HEK293 (cell line): ENCODE data around the gene ABCF2.
A peak's percentile ranks its signal among the peaks of the same experiment; 100 is the strongest.

Experiments used
- CTCF ChIA-PET: fragments of 350-600 bp; formaldehyde crosslinking; extraction: SDS; loops from one replicate; lab custom pipeline; 2021; ENCODE audit warnings: antibody characterized with exemption; lab: Yijun Ruan, JAX
- POLR2A ChIA-PET: fragments of 300-600 bp; formaldehyde crosslinking; extraction: SDS; loops from one replicate; lab custom pipeline; 2020; ENCODE audit warnings: antibody characterized with exemption, inconsistent platforms; lab: Yijun Ruan, JAX
- H3K27ac ChIP-seq: fragments of 200-500 bp; sonication (Bioruptor generic); 2 replicates; pipeline ENCODE4 v1.5.1; 2014; ENCODE audit warnings: low read depth, low read length, control low read depth, inconsistent platforms; ENCODE audit errors: extremely low read depth
- H3K36me3 ChIP-seq, 2 experiments: fragments of 200-500 bp in 1 of 2; sonication (Bioruptor generic) in 1 of 2; 1 replicate in 1 of 2; 2 replicates in 1 of 2; pipeline ENCODE4 v1.5.1; 2014 to 2017; ENCODE audit warnings: inconsistent platforms in 2 of 2, low read length in 2 of 2; ENCODE audit not compliant: control insufficient read depth in 2 of 2, insufficient read depth in 1 of 2
- H3K4me1 ChIP-seq: fragments of 200-500 bp; sonication (Bioruptor generic); 2 replicates; pipeline ENCODE4 v1.5.1; 2014; ENCODE audit warnings: mild to moderate bottlenecking, low read length, inconsistent platforms; ENCODE audit not compliant: control insufficient read depth, insufficient read depth
- H3K4me3 ChIP-seq: 2 replicates; pipeline ENCODE4 v1.5.1; 2011; ENCODE audit warnings: low read depth, mild to moderate bottlenecking, control low read depth, low read length, moderate library complexity
- H3K9me3 ChIP-seq: fragments of 200-500 bp; sonication (Bioruptor generic); 2 replicates; pipeline ENCODE4 v1.5.1; 2014; ENCODE audit warnings: low read depth, low read length, inconsistent platforms; ENCODE audit not compliant: control insufficient read depth, insufficient read depth
- GLI2 ChIP-seq: fragments of 450-650 bp; formaldehyde crosslinking; IDR thresholded peaks from 2 replicates; pipeline ENCODE4; 2017; ENCODE audit warnings: missing biosample characterization, missing genetic modification characterization, low read depth, borderline replicate concordance
- GLI4 ChIP-seq: fragments of 450-650 bp; formaldehyde crosslinking; IDR thresholded peaks from 2 replicates; pipeline ENCODE4 v1.5.1; 2016; ENCODE audit warnings: missing biosample characterization, missing genetic modification characterization
- KLF1 ChIP-seq: fragments of 450-650 bp; formaldehyde crosslinking; IDR thresholded peaks from 2 replicates; pipeline ENCODE4 v1.5.1; 2016; ENCODE audit warnings: missing biosample characterization, missing genetic modification characterization
- PRDM1 ChIP-seq: fragments of 450-650 bp; formaldehyde crosslinking; IDR thresholded peaks from 2 replicates; pipeline ENCODE4; 2016; ENCODE audit warnings: missing biosample characterization, missing genetic modification characterization
- WT1 ChIP-seq: fragments of 450-650 bp; formaldehyde crosslinking; IDR thresholded peaks from 2 replicates; pipeline ENCODE4 v1.5.1; 2016; ENCODE audit warnings: missing biosample characterization, missing genetic modification characterization
- ZBTB7A ChIP-seq: fragments of 450-650 bp; formaldehyde crosslinking; IDR thresholded peaks from 2 replicates; pipeline ENCODE4 v1.5.1; 2016; ENCODE audit warnings: low read depth, missing biosample characterization, missing genetic modification characterization
- ZIC2 ChIP-seq: fragments of 450-650 bp; formaldehyde crosslinking; IDR thresholded peaks from 2 replicates; pipeline ENCODE4 v1.5.1; 2016; ENCODE audit warnings: missing biosample characterization, missing genetic modification characterization
- ZNF2 ChIP-seq: fragments of 450-650 bp; formaldehyde crosslinking; IDR thresholded peaks from 2 replicates; pipeline ENCODE4 v1.5.1; 2016; ENCODE audit warnings: missing biosample characterization, missing genetic modification characterization
- ZNF311 ChIP-seq: fragments of 450-650 bp; formaldehyde crosslinking; IDR thresholded peaks from 2 replicates; pipeline ENCODE4 v1.5.1; 2017; ENCODE audit warnings: missing biosample characterization, missing genetic modification characterization, borderline replicate concordance
- ZNF324 ChIP-seq: fragments of 450-650 bp; formaldehyde crosslinking; IDR thresholded peaks from 2 replicates; pipeline ENCODE4 v1.5.1; 2016; ENCODE audit warnings: missing biosample characterization, missing genetic modification characterization
- ZNF354C ChIP-seq: fragments of 450-650 bp; formaldehyde crosslinking; IDR thresholded peaks from 2 replicates; pipeline ENCODE4 v1.5.1; 2016; ENCODE audit warnings: missing biosample characterization, missing genetic modification characterization, low read depth, borderline replicate concordance
- ZNF366 ChIP-seq: fragments of 450-650 bp; formaldehyde crosslinking; conservative IDR thresholded peaks from 2 replicates; pipeline ENCODE4 v1.5.1; 2016; ENCODE audit warnings: missing biosample characterization, missing genetic modification characterization
- ZNF391 ChIP-seq: fragments of 450-650 bp; formaldehyde crosslinking; IDR thresholded peaks from 2 replicates; pipeline ENCODE4 v1.5.1; 2016; ENCODE audit warnings: low read depth, missing biosample characterization, missing genetic modification characterization, borderline replicate concordance
- ZNF394 ChIP-seq: fragments of 450-650 bp; formaldehyde crosslinking; IDR thresholded peaks from 2 replicates; pipeline ENCODE4 v1.5.1; 2016; ENCODE audit warnings: missing biosample characterization, missing genetic modification characterization, mild to moderate bottlenecking, moderate library complexity, borderline replicate concordance
- ZNF514 ChIP-seq: fragments of 450-650 bp; formaldehyde crosslinking; IDR thresholded peaks from 2 replicates; pipeline ENCODE4 v1.5.1; 2016; ENCODE audit warnings: missing biosample characterization, missing genetic modification characterization
- ZNF561 ChIP-seq: fragments of 450-650 bp; IDR thresholded peaks from 2 replicates; pipeline ENCODE4 v1.5.1; 2018; ENCODE audit warnings: missing biosample characterization, missing genetic modification characterization, borderline replicate concordance
- ZNF585B ChIP-seq: fragments of 450-650 bp; formaldehyde crosslinking; IDR thresholded peaks from 2 replicates; pipeline ENCODE4 v1.5.1; 2016; ENCODE audit warnings: missing biosample characterization, missing genetic modification characterization
- ZNF660 ChIP-seq: fragments of 450-650 bp; IDR thresholded peaks from 2 replicates; pipeline ENCODE4 v1.5.1; 2018; ENCODE audit warnings: missing biosample characterization, mild to moderate bottlenecking, missing genetic modification characterization
- TF ChIP-seq, protein P1 (sequence below): fragments of 450-650 bp; formaldehyde crosslinking; IDR thresholded peaks from 2 replicates; pipeline ENCODE4 v1.5.1; 2017; ENCODE audit warnings: missing biosample characterization, missing genetic modification characterization
- TF ChIP-seq, protein P2 (sequence below): fragments of 450-650 bp; formaldehyde crosslinking; IDR thresholded peaks from 2 replicates; pipeline ENCODE4 v1.5.1; 2016; ENCODE audit warnings: missing biosample characterization, missing genetic modification characterization
- TF ChIP-seq, protein P3 (sequence below): fragments of 450-650 bp; formaldehyde crosslinking; IDR thresholded peaks from 2 replicates; pipeline ENCODE4 v1.5.1; 2016; ENCODE audit warnings: missing biosample characterization, missing genetic modification characterization
- TF ChIP-seq, protein P4 (sequence below): fragments of 450-650 bp; formaldehyde crosslinking; IDR thresholded peaks from 2 replicates; pipeline ENCODE4 v1.5.1; 2016; ENCODE audit warnings: missing biosample characterization, missing genetic modification characterization
- TF ChIP-seq, protein P5 (sequence below): fragments of 450-650 bp; formaldehyde crosslinking; IDR thresholded peaks from 2 replicates; pipeline ENCODE4 v1.5.1; 2016; ENCODE audit warnings: missing biosample characterization, missing genetic modification characterization, low read depth

The ABCF2 gene

DNA sequence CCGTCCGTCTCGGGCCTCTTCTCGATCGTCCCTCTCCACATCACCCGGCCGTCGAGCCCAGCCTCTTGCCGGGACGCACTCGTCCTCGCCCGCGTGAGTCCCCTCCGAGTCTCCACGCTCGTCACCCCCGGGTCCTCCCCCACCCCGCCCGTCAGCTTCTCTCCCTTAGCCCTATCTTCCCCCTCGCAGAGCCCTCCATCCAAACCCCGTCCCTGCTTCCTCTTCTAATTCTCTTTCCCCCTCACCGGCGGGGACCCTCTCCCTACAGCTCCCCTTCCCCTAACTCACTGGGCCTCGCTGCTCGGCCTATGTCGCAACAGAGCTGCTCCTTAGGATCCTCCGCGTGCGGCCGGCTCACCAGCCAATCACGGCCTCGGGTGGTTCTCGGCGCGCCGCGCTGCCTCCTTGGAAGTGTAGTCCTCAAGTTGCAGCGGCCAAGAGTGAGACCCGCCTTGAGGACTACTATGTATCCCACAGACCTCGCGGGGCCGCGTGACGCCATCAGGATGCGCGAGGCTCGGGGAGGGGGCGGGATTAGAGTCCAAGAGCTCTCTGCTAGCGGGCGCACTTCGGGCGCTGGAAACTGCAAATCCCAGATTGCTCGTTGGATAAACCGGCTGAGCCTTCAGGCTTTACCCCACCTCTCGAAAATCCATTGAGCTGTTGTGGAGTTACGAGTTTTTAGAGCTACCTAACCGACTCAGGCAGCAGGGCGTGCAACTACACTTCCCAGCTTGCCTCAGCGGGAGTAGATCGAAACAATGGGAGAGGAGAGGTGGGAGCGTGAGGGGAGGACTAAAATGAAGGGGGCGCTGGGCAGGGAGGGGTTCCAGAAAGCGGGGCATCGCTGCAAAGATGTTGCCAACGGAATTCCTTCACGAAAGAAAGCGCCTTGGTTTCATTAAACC is at the start of gene ABCF2 (continued):
- TF ChIP-seq ZNF394 (tag by site-specific recombination) (peak; percentile 93), ZNF324 (tag by site-specific recombination) (peak; percentile 17)
- TF ChIP-seq, protein P1, sequence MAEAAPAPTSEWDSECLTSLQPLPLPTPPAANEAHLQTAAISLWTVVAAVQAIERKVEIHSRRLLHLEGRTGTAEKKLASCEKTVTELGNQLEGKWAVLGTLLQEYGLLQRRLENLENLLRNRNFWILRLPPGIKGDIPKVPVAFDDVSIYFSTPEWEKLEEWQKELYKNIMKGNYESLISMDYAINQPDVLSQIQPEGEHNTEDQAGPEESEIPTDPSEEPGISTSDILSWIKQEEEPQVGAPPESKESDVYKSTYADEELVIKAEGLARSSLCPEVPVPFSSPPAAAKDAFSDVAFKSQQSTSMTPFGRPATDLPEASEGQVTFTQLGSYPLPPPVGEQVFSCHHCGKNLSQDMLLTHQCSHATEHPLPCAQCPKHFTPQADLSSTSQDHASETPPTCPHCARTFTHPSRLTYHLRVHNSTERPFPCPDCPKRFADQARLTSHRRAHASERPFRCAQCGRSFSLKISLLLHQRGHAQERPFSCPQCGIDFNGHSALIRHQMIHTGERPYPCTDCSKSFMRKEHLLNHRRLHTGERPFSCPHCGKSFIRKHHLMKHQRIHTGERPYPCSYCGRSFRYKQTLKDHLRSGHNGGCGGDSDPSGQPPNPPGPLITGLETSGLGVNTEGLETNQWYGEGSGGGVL (tag by site-specific recombination) = peak; percentile 97

DNA sequence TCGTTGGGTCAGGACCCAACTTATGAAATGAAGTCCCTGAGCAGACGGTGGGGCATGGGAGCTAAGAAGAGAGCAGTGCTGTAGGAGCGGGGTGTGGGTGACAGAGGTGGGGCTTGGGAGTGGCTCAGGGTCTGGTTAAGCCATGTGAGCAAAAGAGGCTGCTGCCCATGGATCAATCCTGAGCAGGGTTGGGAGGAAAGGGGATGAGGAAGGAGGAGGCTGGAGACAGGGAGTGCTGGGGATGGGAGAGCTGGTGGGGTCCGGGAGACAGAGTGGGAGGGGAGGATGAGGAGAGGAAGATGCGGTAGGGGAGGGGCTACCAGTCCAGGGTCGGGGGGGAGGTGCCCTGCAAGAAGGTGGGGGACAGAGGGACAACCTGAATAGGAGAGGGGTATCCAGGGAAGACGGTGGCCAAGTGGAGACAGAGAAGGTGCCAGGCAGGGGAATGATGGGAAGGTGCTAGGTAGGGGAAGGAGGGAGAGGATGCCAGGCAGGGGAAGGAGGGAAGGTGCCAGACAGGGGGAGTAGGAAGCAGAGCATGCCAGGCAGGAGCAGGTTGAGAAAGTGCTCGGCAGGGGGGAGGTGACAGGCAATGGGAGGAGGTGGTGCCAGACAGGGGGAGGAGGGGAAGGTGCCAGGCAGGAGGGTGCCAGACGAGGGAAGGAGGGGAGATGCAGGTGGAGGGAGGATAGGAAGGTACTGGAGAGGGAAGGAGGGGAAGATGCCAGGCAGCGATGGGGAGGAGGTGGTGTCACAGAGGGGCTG is 49.0 kb upstream of the ABCF2 start:
- POLR2A ChIA-PET = no interaction called here
- CTCF ChIA-PET = interaction anchor here (0.6 to 1.1 kb wide), 2 partner anchors 9 to 29 kb away, joined by 3 to 4 read pairs; no protein-coding TSS in a partner anchor
- H3K4me1 ChIP-seq = no peaks in the 10 kb centered on the region
- H3K27ac ChIP-seq = no peak overlapping the region
- H3K4me3 ChIP-seq = no peak overlapping the region; the same call in 1 of the 2 replicates
- peaks cover 0 to 8% of the 10 kb centered on the region in 2 experiments; a peak in 1 of 3 replicates for H3K36me3 ChIP-seq
- H3K9me3 ChIP-seq = no peaks in the 10 kb centered on the region
- no peak for TF ChIP-seq ZNF561 (tag by site-specific recombination)
- TF ChIP-seq, protein P1 (tag by site-specific recombination) = peak; percentile 92
- 0 out of 2 replicates have a peak, but pooled peaks have one; percentile 57 for TF ChIP-seq GLI4
- TF ChIP-seq, protein P2, sequence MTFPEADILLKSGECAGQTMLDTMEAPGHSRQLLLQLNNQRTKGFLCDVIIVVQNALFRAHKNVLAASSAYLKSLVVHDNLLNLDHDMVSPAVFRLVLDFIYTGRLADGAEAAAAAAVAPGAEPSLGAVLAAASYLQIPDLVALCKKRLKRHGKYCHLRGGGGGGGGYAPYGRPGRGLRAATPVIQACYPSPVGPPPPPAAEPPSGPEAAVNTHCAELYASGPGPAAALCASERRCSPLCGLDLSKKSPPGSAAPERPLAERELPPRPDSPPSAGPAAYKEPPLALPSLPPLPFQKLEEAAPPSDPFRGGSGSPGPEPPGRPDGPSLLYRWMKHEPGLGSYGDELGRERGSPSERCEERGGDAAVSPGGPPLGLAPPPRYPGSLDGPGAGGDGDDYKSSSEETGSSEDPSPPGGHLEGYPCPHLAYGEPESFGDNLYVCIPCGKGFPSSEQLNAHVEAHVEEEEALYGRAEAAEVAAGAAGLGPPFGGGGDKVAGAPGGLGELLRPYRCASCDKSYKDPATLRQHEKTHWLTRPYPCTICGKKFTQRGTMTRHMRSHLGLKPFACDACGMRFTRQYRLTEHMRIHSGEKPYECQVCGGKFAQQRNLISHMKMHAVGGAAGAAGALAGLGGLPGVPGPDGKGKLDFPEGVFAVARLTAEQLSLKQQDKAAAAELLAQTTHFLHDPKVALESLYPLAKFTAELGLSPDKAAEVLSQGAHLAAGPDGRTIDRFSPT = peak; percentile 95
- peak; percentile 33; the same call in 1 of the 2 replicates for TF ChIP-seq PRDM1 (tag by site-specific recombination)
- TF ChIP-seq ZNF311 (tag by site-specific recombination) = no peak
- peak; percentile 32; the same call in 1 of the 2 replicates for TF ChIP-seq ZIC2 (tag by site-specific recombination)
- peak; percentile 42; the same call in 1 of the 2 replicates for TF ChIP-seq KLF1 (tag by site-specific recombination)
- TF ChIP-seq ZBTB7A = 0 out of 2 replicates have a peak, but pooled peaks have one; percentile 23
- TF ChIP-seq, protein P3, sequence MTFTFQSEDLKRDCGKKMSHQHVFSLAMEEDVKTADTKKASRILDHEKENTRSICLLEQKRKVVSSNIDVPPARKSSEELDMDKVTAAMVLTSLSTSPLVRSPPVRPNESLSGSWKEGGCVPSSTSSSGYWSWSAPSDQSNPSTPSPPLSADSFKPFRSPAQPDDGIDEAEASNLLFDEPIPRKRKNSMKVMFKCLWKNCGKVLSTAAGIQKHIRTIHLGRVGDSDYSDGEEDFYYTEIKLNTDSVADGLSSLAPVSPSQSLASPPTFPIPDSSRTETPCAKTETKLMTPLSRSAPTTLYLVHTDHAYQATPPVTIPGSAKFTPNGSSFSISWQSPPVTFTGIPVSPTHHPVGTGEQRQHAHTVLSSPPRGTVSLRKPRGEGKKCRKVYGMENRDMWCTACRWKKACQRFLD = no peak
- TF ChIP-seq, protein P4, sequence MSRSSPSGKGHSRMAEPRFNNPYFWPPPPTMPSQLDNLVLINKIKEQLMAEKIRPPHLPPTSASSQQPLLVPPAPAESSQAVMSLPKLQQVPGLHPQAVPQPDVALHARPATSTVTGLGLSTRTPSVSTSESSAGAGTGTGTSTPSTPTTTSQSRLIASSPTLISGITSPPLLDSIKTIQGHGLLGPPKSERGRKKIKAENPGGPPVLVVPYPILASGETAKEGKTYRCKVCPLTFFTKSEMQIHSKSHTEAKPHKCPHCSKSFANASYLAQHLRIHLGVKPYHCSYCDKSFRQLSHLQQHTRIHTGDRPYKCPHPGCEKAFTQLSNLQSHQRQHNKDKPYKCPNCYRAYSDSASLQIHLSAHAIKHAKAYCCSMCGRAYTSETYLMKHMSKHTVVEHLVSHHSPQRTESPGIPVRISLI (tag by site-specific recombination) = no peak
- TF ChIP-seq ZNF366 (tag by site-specific recombination) = peak; percentile 95
- no peak for TF ChIP-seq ZNF585B
- no peak for TF ChIP-seq ZNF354C (tag by site-specific recombination)
- no peak for TF ChIP-seq ZNF2 (tag by site-specific recombination)
- 0 out of 2 replicates have a peak, but pooled peaks have one; percentile 25 for TF ChIP-seq WT1 (tag by site-specific recombination)
- TF ChIP-seq, protein P5, sequence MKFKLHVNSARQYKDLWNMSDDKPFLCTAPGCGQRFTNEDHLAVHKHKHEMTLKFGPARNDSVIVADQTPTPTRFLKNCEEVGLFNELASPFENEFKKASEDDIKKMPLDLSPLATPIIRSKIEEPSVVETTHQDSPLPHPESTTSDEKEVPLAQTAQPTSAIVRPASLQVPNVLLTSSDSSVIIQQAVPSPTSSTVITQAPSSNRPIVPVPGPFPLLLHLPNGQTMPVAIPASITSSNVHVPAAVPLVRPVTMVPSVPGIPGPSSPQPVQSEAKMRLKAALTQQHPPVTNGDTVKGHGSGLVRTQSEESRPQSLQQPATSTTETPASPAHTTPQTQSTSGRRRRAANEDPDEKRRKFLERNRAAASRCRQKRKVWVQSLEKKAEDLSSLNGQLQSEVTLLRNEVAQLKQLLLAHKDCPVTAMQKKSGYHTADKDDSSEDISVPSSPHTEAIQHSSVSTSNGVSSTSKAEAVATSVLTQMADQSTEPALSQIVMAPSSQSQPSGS (tag by site-specific recombination) = no peak
- TF ChIP-seq ZNF514 (tag by site-specific recombination) = 0 out of 2 replicates have a peak, but pooled peaks have one; percentile 5
- 0 out of 2 replicates have a peak, but pooled peaks have one; percentile 46 for TF ChIP-seq ZNF391 (tag by site-specific recombination)
- no peak for TF ChIP-seq GLI2 (tag by site-specific recombination)
- no peak for TF ChIP-seq ZNF660 (tag by site-specific recombination)
